ENCODE data around the gene PDCD2L. TPM values are rescaled to one million over a fixed set of nuclear protein-coding genes. Genes with fewer than 3 reads are reported as not detected.
"Not testable (repeated sequence)": the region's sequence is repeated elsewhere in the genome, so short reads cannot be mapped to it uniquely, and the experiment has no call there.

PDCD2L gene
- total RNA-seq, 4 donors from 2014 or later: 5.9 to 20.3 (median 14.7) TPM

GRCh38 chr19:34458677-34459076 lies 54.5 kb downstream of the PDCD2L start:
- Histone ChIP-seq H3K36me3 (peaks cover 79% of the 10 kb centered on the region), H3K27me3 (no peaks in the 10 kb centered on the region), H3K27ac (no peak overlapping the region), H3K9me3 (no peaks in the 10 kb centered on the region), H3K4me3 (no peak overlapping the region), H3K4me1 (no peaks in the 10 kb centered on the region)
- TF ChIP-seq POLR2A (IDR thresholded peaks at IDR 0.05) (no peak), CTCF (IDR thresholded peaks at IDR 0.05) (no peak), EP300 (IDR thresholded peaks at IDR 0.05) (no peak), POLR2AphosphoS5 (IDR thresholded peaks at IDR 0.05) (no peak)
- DNase-seq (ENCODE audit: low spot score in 2 of 2): no peak
- WGBS: 91% methylated on average over 5 of the region's 5 CpGs

- H3K4me1 ChIP-seq: no peaks in the 10 kb centered on the region
- TF ChIP-seq EP300 (IDR thresholded peaks at IDR 0.05): no peak
- no peak for TF ChIP-seq POLR2A (IDR thresholded peaks at IDR 0.05)
- TF ChIP-seq CTCF (IDR thresholded peaks at IDR 0.05): no peak
- no peak for TF ChIP-seq POLR2AphosphoS5 (IDR thresholded peaks at IDR 0.05)
- H3K27me3 ChIP-seq: no peaks in the 10 kb centered on the region
- H3K36me3 ChIP-seq: peaks cover 79% of the 10 kb centered on the region
- no peak for DNase-seq (ENCODE audit: low spot score in 2 of 2)
- H3K4me3 ChIP-seq: no peak overlapping the region
- no peaks in the 10 kb centered on the region for H3K9me3 ChIP-seq
- no peak overlapping the region for H3K27ac ChIP-seq
- 76% methylated on average over 2 of the region's 2 CpGs for WGBS
Measured at GRCh38 chr19:34459614-34460013, 55.4 kb downstream of the PDCD2L start.

GRCh38 chr19:34461375-34462100 lies 57.3 kb downstream of the PDCD2L start:
- Histone ChIP-seq H3K4me3 (no peak overlapping the region), H3K36me3 (peaks cover 79% of the 10 kb centered on the region), H3K27ac (no peak overlapping the region), H3K4me1 (no peaks in the 10 kb centered on the region), H3K27me3 (no peaks in the 10 kb centered on the region), H3K9me3 (no peaks in the 10 kb centered on the region)
- WGBS: 87% methylated on average over 5 of the region's 5 CpGs
- no peak for DNase-seq (ENCODE audit: low spot score in 2 of 2)
- TF ChIP-seq EP300 (IDR thresholded peaks at IDR 0.05) (no peak), POLR2AphosphoS5 (IDR thresholded peaks at IDR 0.05) (no peak)

- not testable (repeated sequence) for DNase-seq (ENCODE audit: low spot score in 2 of 2); H3K27me3 ChIP-seq; H3K27ac ChIP-seq; H3K4me3 ChIP-seq; H3K9me3 ChIP-seq; H3K4me1 ChIP-seq
- H3K36me3 ChIP-seq: peaks cover 99% of the 10 kb centered on the region
- 95% methylated on average over 4 of the region's 4 CpGs for WGBS
Measured at GRCh38 chr19:34464785-34465184, 60.6 kb downstream of the PDCD2L start.

GRCh38 chr19:34468409-34468808 lies 64.2 kb downstream of the PDCD2L start:
- no peak overlapping the region for H3K4me3 ChIP-seq
- no peak for DNase-seq (ENCODE audit: low spot score in 2 of 2)
- peaks cover 8% of the 10 kb centered on the region for H3K4me1 ChIP-seq
- H3K9me3 ChIP-seq: no peaks in the 10 kb centered on the region
- H3K27ac ChIP-seq: no peak overlapping the region
- no peaks in the 10 kb centered on the region for H3K27me3 ChIP-seq
- WGBS: 78% methylated on average over 1 of the region's 1 CpG
- peaks cover 94% of the 10 kb centered on the region for H3K36me3 ChIP-seq
- TF ChIP-seq EP300 (IDR thresholded peaks at IDR 0.05) (no peak), POLR2A (IDR thresholded peaks at IDR 0.05) (no peak), POLR2AphosphoS5 (IDR thresholded peaks at IDR 0.05) (no peak), CTCF (IDR thresholded peaks at IDR 0.05) (no peak)

- not testable (repeated sequence) for H3K9me3 ChIP-seq; H3K27ac ChIP-seq; H3K27me3 ChIP-seq; DNase-seq (ENCODE audit: low spot score in 2 of 2); H3K4me1 ChIP-seq; H3K4me3 ChIP-seq
- 94% methylated on average over 5 of the region's 5 CpGs for WGBS
- peaks cover 88% of the 10 kb centered on the region for H3K36me3 ChIP-seq
Measured at GRCh38 chr19:34469026-34469425, 64.8 kb downstream of the PDCD2L start.
